Stimulated activated CD8-positive, alpha-beta memory T cell treated with anti-CD3 and anti-CD28 coated beads, Interleukin-15, amount 100 ng/mL, for 1 hour (primary cell): ENCODE measurements around the gene PVALB.

Experiments
- DNase-seq: peaks from one replicate; pipeline ENCODE4 v3.0.0-alpha.2; 2020; ENCODE audit warnings: low read depth

PVALB gene

DNA sequence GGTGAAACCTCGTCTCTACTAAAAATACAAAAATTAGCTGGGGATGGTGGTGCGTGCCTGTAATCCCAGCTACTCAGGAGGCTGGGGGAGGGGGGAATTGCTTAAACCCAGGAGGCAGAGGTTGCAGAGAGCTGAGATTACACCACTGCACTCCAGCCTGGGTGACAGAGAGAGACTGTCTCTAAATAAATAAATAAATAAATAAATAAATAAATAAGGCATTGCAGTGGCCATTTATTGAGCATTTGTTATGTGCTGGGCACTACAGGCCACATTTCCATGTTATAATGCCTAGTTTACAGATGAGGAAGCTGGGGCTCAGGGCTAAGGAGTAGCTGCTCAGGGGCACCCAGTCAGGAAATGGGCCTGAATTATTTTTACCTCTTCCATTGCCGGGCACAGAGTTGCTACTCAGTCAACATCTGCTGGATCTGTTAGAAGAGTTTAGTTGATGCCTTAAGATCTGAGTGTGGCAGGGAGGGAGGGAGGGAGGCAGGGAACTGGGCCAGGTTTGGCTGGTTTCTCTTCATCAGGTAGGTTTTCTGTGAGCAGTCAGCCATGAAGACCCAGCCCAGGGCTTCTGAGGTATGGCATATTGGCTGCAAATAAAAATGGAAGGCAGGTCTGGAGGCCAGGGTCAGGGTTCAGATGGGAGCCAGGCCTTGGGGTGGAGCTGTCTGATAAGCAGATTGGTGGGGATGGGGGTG, 5.6 kb downstream of the PVALB start:
- no peak for DNase-seq

DNA sequence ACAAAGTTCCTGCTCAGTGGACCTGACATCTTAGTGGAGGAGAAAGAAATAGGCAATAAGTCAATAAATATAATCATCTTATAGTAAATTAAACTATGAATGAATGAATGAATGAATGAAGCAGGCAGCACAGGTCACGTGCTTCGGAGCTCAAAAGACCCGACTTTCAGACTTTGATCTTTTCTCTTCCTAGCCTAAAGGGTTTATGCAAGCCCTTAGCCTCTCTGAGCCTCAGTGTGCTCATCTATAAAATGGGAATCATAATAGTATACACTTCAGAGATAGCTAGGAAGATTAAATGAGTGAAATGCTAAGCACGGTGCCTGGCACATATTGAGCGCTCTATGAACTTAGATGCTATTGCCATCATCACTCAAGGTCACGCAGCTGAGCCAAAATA, 7.5 kb downstream of the PVALB start:
- DNase-seq = no peak

DNA sequence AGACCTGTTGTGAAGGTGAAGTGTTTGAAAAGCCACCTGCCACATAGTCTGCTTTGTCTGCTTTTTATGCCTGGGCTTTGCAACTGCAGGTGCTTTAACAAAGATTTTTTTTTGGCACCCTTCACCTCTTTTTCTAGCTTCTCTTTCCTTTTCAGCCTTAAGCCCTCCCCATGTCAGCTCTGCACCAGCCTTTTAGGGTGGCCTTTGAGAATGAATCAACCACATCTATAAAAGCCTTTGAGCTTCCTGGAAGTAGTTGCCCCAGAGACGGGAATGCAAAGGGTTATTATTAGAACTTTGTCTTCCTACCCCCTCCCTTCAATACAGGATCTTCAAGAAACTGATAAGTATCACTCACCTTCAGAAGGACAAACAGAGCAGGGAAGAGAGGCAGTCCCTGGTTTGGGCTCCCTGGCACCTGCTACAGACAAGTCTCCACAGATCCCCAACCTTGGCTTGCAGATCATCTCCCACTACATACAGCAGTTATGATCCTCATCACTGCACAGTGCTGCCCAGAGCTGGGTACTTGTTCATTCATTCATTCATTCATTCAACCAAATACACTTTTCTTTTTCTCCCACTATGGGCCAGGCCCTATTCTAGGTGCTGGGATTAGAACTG, 8.0 kb downstream of the PVALB start:
- no peak for DNase-seq

DNA sequence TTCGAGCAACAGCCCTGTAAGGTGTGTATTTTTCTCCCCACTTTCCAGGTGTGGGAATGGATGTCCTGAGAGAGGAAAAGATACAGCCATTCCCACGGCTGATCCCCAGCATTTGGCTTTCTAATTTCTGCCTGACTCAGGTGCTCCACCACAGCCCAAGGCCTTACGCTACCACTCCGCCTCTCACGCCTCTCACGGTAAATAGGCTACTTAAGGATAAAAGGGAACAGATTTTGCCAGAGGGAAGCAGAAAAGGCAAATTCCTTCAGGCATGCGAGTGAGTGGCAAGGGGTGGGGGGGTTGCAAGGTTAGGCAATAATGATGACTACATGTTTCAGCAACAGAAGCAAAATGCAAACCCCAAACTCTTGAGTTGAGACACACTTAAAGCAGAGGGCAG, 9.2 kb downstream of the PVALB start:
- no peak for DNase-seq

DNA sequence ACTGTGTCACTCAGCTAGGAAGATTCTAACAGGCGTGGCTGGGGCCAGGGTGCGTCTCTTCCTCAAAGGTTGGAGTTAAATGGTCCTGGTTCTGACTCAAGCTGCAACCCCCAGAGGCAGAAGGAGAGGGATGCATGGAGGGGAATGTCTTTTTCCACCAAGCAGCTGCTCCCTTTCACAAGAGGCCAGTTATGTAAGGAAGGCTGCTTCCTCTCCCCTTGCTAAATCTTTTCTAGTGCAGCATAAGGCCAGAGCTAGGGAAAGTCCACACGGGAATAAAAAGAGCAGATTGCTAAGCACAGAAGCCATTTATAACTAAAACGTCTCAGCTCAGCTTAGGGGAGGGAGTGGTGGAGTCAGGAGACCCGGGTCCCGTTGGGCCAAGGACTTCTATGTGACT, 10.0 kb downstream of the PVALB start:
- no peak for DNase-seq

DNA sequence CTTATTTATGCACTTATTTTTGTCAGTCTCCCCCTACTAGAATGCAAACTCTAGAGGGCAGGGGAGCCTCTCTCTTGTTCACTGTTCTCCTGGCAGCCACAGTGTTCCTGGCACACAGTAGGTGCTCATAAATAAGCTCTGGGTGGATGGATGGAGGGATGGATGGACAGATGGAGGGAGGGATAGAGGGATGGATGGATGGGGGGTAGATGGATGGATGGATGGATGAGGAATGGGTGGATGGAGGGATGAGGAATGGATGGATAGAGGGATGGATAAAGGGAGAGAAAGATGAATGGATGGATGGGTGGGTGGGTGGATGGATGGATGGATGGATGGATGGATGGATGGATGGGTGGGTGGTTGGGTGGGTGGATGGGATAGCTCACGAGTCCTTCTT, 13.5 kb downstream of the PVALB start:
- no peak for DNase-seq

DNA sequence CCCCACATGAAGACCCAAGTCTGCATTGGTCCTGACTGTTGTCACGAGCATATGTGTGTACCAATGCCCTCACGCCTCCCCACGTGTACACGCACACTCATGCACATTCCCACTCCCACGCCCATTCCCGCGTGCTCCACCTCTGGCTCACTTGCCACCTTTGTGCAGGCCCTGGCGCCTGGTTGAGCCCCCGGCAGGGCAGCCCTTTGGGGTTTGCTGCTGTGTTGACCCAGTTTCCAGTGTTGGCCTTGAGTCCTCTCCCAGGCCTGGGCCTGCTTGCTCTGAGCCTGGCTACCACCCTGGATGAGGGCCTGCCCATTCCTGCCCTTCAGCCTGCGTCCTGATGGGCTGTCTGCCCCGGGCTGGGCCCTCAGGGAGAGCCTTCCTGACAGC, 18.2 kb downstream of the PVALB start:
- DNase-seq = no peak

DNA sequence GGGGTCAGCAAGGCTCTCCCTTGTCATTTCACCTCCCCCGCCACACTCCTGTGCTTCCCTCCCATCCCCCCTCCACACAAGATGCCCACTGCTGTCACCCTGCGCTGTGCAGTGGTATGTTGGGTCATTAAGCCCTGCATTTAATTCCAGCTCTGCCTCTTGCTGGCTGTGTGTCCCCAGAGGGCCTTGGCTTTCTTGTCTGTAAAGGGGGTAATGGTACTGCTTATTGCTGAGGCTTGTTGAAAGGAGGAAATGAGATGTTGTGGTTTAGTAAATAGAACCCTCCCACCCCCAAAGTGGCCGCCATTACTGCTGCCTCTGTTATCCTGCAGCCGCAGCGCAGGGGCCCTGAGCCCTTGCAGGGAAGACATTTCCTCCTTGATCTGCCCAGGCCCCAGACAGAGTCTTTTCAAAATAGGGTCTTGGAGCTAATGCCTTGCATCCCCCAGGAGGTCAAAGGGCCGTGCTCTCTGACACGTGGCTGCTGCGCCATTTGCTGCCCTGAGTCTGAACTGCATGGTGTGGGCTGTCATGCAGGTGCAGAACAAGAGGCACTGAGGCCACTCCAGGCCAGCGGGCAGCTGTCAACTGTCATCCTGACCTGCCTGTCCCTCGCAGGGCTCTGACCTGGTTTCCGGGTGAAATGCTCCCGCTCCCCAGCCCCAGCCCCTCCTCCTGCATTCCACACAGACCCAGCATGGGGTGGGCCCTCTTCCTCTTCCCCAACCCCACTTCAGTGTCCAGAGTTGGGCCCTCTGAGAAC, 18.7 kb downstream of the PVALB start:
- DNase-seq = no peak

DNA sequence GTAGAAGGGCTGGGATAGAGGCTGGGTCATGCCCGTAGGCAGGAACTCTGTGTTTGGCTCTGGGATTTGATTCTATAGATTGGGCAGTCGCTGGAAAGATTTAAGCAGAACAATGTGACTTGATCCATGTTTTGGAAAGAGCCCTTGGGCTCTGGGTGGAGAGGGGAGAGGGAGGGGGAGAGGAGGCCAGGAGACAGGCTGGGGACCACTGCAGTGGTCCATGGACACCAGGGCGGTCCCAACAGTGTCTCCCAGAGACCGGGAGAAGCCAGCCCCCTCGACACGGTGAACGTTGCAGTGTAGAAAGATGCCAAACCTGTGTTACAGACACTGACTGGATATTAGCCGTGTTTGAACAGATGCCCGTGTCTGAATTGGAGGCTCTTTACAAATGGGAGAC, 19.5 kb downstream of the PVALB start:
- no peak for DNase-seq

DNA sequence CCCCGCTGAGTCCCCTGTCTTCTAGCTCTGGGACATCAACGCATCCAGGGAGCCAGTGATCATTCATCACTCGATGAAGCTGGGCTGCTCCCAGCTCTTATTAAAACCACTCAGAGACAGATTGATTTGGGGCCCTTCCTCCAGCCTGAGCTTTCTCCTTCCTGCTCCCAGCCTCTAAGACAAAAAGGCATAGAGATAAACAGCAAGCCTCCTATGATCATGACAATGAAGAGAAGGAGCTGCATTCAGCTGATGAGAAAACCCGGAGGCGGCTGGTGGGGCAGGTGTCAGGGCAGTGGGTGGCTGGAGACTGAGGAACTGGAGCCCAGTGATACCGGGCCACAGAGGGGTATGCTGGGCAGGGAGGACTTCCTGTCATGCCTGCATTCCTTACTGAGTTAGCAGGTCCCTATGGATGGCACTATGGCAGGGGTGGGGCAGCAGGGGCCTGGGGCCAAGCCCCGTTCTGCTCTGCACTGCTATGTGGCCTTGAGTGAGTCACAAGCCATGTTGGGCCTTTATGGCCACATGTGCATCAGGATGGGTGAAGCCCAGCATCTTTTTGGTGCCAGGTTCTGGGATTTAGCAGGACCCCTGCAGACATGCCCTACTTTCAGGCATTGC, 20.2 kb downstream of the PVALB start:
- no peak for DNase-seq

DNA sequence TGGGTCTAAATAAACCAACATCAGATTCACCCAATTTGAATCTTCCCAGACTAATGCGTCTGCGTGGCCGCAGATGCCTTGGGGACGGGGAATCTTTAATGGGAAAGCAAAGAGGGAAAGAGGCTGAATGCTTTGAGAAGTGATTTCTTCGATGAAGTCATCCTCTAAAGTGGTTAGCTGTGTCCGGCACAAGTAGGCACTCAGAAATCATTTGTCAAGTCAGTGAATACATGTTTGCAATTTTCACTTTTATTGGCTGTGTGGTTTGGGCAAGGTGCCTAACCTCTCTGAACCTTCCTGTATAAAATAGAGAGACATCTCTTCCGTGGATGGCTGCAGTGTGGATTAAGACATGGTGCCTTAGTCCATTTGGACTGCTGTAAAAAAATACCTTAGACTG, 21.2 kb downstream of the PVALB start:
- no peak for DNase-seq

DNA sequence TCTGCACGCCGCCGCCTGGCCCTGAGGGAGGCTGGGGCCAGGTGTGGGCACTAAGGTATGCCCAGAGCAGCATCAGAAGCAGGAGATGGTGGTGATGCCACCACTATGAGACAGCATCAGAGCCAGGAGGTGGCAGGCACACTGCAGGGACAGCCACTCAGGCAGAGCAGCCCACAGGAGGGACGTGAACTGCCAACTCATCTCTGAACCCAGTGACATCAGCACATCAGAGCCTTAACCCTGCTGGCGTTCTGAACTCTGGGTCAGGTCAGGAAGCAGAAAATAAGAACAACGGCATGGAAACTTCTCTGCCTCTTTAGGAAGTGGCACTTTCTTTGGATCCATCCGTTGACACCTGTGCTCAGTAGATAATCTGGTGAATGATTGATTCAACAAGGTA, 26.2 kb downstream of the PVALB start:
- DNase-seq = no peak

DNA sequence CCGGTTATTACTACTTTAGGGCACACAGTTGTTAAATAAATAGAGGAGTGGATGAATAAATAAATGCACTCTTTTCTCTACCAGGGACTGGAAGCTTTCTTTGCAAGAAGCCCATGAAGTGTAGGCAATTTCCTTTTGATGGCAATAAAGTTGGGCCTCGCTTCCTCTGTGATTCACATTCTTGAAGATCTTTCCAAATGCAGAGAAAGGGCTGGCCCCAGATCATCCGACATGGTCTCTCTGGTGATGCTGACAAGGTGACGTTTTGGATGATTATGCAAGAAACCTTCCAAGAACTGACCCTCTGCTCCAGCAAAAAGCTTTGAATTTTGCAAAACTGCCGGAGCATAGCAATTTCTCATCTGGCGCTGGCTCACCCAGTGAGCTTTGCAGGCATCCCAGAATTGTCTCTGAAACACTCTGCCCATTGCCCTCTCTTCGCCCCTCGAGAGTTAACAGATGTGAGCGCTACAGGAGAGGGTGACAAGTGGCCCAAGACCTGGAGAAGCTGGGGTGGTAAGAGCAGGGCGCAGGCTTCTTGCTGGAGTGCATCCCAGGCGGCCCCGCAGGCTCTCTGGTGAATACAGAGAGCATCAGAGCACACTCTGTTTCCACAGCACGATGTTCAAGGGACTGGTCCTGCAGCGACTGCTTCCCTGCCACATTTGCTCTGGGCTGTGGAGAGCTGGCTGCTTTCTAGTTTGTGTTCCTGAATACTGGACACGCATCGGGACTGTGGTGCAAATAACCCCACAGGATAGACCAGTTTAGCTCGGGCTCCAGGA, 29.4 kb downstream of the PVALB start:
- no peak for DNase-seq

DNA sequence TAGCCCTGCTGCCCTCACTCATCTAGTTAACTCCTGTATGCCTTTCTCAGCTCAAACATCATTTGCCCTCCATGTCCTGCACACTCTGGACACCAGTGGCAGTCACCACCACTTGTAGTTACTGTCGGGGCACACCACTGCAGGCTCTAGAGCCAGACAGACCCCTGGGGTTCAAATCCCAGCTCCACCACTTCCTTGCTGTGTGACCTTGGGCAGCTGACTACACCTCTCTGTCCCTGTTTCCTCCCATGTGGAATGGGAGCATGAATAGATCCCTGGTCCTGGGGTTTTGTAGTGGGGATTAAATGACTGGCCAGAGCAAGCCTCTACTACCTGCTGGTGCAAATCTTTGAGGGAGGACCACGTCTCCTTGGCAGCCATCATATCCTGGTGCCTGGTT, 33.1 kb downstream of the PVALB start:
- no peak for DNase-seq

DNA sequence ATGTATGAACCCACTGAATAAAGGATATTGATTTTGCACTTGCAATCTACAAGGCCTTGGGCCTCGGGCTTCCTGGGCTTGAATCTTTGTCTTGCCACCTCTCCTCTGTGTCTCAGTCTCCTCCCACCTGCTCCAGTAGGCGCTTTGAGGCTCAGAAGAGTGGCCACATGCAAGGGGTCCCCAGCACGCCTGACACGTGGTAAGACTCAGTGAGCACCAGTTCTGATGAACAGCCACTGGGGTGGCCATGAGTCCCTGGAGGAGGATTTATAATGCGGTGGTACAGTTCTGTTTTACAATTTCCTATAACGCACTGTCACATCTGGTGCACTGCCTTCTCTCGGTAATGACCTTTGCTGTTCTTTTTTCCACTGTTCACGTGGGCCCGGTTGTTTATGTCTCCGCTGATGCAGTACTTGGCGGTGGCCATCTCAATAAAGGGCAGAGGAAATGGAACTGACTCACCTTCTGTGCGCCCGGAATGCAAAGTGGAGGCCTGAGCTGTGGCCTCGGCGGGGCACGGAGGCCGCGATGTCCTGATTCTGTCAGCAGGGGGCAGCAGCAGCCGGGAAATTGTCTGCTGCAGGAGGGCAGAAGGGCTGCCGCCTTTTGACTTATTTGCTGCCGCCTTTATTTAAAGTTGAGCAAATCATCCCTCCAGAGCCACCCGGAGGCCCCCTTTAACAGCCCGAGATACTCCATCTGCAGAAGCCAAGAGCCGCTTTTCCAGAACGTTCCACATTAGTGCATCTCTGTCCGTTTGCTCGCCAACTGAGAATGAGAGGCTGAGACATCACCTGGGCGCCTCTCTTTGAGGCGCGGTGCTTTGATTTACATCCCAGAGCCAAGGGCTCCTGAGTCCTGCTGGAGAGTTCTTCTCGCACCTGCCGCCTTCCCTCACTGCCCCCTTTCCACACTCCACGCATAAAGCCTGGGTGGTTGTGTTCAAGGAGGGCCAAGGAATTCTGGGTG, 34.9 kb downstream of the PVALB start:
- peak; percentile 76 for DNase-seq

DNA sequence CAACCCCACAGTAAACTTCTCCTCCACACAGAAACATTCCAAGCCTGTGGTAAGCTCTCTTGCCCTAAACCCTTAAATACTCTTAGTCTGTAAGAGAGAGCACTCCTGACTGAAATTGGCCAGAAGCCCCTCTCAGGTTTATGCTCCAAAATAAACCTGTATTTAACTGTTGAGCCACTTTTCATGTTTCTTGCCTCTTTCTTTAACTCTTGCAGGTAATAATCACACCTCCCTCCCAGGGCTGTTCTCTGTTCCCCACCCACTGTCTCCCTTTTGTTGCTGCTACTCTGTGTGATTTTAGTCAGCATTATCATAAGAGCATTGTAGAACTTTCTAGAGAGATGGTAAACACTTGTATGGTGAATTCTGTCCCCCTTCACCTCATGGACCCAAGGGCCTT, 38.8 kb downstream of the PVALB start:
- no peak for DNase-seq

DNA sequence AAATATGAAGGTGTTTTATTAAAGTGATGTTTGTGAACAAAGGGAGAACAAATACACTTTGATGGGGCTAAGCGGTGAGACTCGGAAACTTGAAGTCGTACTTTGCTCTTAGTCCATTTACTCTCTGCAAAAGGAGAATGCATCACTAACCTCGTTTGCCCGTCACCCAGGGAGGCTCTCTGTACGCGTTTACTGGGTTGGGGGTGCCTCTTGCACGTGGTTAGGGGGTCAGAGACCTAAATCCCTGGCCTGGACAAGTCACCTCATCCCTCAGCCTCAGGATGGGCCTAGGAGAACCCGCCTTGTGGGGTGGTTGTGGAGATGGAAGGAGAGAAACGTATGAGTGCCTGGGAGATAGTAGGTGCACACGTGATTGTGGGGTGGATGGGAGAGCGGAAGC, 40.1 kb downstream of the PVALB start:
- no peak for DNase-seq

DNA sequence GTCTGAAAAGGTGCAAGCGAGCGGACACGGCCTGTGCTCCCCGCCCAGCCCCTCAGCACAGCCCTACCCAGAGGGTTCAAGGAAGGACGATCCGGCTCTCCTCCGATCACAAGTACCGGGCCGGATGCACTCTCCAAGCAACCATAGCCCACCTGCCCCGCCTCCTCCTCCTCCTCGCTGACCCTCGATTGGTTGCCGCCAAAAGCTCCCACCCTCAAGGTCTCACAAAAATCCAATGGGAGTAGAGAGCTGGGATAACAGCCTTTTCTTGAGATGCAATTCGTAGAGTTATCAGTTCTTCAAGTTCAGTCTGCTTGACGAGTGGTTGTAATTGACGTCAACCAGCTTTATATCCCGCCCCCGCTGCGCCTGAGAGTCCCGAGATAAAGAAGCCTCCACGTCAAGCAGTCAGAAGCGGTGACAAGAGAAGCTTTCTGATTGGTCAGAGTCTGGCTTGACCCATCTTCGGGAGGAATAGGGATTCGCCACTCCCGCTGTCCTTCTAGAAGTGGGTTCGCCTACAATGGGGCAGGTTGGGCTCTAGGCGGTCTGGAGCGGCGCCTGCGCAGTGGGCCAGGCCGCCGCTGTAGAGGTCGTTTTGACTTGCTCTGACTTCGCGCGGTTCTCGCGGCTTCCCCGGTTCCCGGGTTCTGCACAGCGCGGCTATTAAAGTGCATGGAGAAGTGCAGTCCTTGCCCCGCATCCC, 40.7 kb downstream of the PVALB start, which contains the start of gene IFT27:
TSS of gene IFT27 (minus strand) at position 156 of the 706 bp plus-strand sequence. CDS start 412 bp downstream, outside the sequence.
- peak; percentile 94 for DNase-seq

DNA sequence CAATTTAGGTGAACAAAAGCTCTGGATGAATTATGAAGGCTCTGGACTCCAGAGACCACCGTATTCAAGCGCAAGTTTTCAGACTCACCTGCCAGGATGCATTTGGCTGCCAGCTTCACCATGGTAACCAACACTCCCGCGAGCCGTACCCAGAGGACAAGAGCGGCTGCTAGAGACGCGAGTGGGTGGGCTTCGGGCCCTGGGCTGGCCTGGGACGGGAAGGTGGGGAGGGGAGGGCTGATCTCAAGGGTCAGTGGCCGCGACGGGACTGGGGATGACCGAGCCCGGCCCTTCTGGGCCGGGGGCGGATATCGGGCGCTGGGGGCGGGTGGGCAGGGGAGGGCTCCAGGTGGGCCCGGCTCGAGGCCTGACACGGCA, 41.3 kb downstream of the PVALB start:
- DNase-seq = peak; percentile 15

DNA sequence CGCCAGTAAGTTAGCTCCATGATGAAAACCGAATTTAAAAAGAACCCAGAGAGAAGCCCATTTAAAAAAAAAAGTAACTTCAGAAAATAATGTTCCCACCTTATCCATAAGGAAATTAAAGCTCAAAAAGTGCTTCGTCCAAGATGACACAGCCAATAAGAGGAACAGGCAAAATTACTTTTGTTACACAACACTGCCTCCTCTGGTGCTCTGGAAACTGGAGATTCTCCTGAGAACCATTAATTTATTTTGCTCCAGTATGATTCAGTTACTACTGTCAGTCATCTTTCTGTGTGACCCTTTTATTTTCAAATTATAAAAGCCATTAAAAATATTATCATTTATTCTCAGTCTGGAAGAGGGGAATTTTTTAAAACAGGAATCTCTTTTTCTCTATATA, 42.9 kb downstream of the PVALB start:
- DNase-seq = no peak
